ENCODE measurements around the gene FRMD3.

GRCh38 chr9:83372957-83373356 is 165.2 kb downstream of the FRMD3 start:
- TF ChIP-seq POLR2A (IDR thresholded peaks at IDR 0.05) = no peak
- TF ChIP-seq CTCF (IDR thresholded peaks at IDR 0.05) = no peak
